ENCODE measurements around the gene RBM20.
"Not testable (repeated sequence)": the region's sequence is repeated elsewhere in the genome, so short reads cannot be mapped to it uniquely, and the experiment has no call there.

The RBM20 gene

GRCh38 chr10:110758898-110759297 lies 114.8 kb downstream of the RBM20 start:
- no peak for DNase-seq (ENCODE audit: low read depth in 4 of 4, low spot score in 1 of 4)

GRCh38 chr10:110759523-110759922 lies 115.4 kb downstream of the RBM20 start:
- DNase-seq (ENCODE audit: low read depth in 4 of 4, low spot score in 1 of 4), result no peak

GRCh38 chr10:110762109-110762848 lies 118.1 kb downstream of the RBM20 start:
- DNase-seq (ENCODE audit: low read depth in 4 of 4, low spot score in 1 of 4), result no peak

- DNase-seq (ENCODE audit: low read depth in 4 of 4, low spot score in 1 of 4), result no peak
Observed at GRCh38 chr10:110762849-110763211, 118.7 kb downstream of the RBM20 start.

GRCh38 chr10:110764378-110764777 lies 120.2 kb downstream of the RBM20 start:
- DNase-seq (ENCODE audit: low read depth in 4 of 4, low spot score in 1 of 4), result no peak

- DNase-seq (ENCODE audit: low read depth in 4 of 4, low spot score in 1 of 4), result no peak
Observed at GRCh38 chr10:110764793-110765512, 120.8 kb downstream of the RBM20 start.

- DNase-seq (ENCODE audit: low read depth in 4 of 4, low spot score in 1 of 4), result no peak
Observed at GRCh38 chr10:110765513-110766319, 121.6 kb downstream of the RBM20 start.

GRCh38 chr10:110767601-110768000 lies 123.5 kb downstream of the RBM20 start:
- not testable (repeated sequence) for DNase-seq (ENCODE audit: low read depth in 4 of 4, low spot score in 1 of 4)

- no peak for DNase-seq (ENCODE audit: low read depth in 4 of 4, low spot score in 1 of 4)
Observed at GRCh38 chr10:110770243-110770642, 126.1 kb downstream of the RBM20 start.

GRCh38 chr10:110771486-110771885 lies 127.3 kb downstream of the RBM20 start:
- no peak for DNase-seq (ENCODE audit: low read depth in 4 of 4, low spot score in 1 of 4)

GRCh38 chr10:110771991-110772390 lies 127.9 kb downstream of the RBM20 start:
- DNase-seq (ENCODE audit: low read depth in 4 of 4, low spot score in 1 of 4), result no peak

- no peak for DNase-seq (ENCODE audit: low read depth in 4 of 4, low spot score in 1 of 4)
Observed at GRCh38 chr10:110772454-110773025, 128.4 kb downstream of the RBM20 start.

- DNase-seq (ENCODE audit: low read depth in 4 of 4, low spot score in 1 of 4), result no peak
Observed at GRCh38 chr10:110773693-110774068, 129.5 kb downstream of the RBM20 start.

- DNase-seq (ENCODE audit: low read depth in 4 of 4, low spot score in 1 of 4), result peak in 1 of 4 experiments; percentile 29
Observed at GRCh38 chr10:110774069-110775019, 130.2 kb downstream of the RBM20 start.

- no peak for DNase-seq (ENCODE audit: low read depth in 4 of 4, low spot score in 1 of 4)
Observed at GRCh38 chr10:110775020-110775375, 130.9 kb downstream of the RBM20 start.

- DNase-seq (ENCODE audit: low read depth in 4 of 4, low spot score in 1 of 4), result no peak
Observed at GRCh38 chr10:110775406-110775805, 131.3 kb downstream of the RBM20 start.

- no peak for DNase-seq (ENCODE audit: low read depth in 4 of 4, low spot score in 1 of 4)
Observed at GRCh38 chr10:110777017-110777416, 132.9 kb downstream of the RBM20 start.

- no peak for DNase-seq (ENCODE audit: low read depth in 4 of 4, low spot score in 1 of 4)
Observed at GRCh38 chr10:110777661-110778060, 133.5 kb downstream of the RBM20 start.

GRCh38 chr10:110778211-110778610 lies 134.1 kb downstream of the RBM20 start:
- DNase-seq (ENCODE audit: low read depth in 4 of 4, low spot score in 1 of 4), result no peak

- DNase-seq (ENCODE audit: low read depth in 4 of 4, low spot score in 1 of 4), result no peak
Observed at GRCh38 chr10:110779489-110779888, 135.4 kb downstream of the RBM20 start.
